GM10266 (cell line): Measurements from ENCODE around the gene VCPKMT.
A peak's percentile ranks its signal among the peaks of the same experiment; 100 is the strongest.
"Not testable (repeated sequence)": the region's sequence is repeated elsewhere in the genome, so short reads cannot be mapped to it uniquely, and the experiment has no call there.

Experiments used
- DNase-seq: peaks from one replicate; pipeline ENCODE4 v3.0.0; 2012; ENCODE audit errors: extremely low spot score
- TF ChIP-seq, protein P1 (sequence below): IDR thresholded peaks from 2 replicates; pipeline ENCODE4 v1.5.1; 2012; ENCODE audit warnings: mild to moderate bottlenecking, low read depth; ENCODE audit not compliant: control insufficient read depth, insufficient read depth; ENCODE audit errors: missing control alignments

The VCPKMT gene

DNA sequence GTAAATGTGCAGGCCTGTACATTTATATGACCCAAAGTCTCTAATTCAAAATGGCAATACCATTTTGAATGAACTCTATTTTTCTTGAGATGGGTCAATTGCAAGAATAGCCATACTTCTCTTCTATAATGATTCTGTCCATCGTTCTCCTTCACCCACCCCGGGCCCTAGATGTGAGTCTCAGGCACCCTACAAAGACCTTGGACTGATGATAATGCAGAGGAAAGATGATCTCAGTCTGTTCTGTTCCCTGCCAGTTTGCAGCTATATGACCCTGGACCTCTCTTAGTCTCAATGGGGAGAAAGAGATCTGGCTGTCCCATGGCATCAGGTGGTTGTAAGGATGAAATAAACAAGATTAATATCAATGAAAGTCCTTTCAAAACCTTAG is 30.1 kb downstream of the VCPKMT start:
- TF ChIP-seq, protein P1, sequence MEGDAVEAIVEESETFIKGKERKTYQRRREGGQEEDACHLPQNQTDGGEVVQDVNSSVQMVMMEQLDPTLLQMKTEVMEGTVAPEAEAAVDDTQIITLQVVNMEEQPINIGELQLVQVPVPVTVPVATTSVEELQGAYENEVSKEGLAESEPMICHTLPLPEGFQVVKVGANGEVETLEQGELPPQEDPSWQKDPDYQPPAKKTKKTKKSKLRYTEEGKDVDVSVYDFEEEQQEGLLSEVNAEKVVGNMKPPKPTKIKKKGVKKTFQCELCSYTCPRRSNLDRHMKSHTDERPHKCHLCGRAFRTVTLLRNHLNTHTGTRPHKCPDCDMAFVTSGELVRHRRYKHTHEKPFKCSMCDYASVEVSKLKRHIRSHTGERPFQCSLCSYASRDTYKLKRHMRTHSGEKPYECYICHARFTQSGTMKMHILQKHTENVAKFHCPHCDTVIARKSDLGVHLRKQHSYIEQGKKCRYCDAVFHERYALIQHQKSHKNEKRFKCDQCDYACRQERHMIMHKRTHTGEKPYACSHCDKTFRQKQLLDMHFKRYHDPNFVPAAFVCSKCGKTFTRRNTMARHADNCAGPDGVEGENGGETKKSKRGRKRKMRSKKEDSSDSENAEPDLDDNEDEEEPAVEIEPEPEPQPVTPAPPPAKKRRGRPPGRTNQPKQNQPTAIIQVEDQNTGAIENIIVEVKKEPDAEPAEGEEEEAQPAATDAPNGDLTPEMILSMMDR = no peak
- DNase-seq = no peak

DNA sequence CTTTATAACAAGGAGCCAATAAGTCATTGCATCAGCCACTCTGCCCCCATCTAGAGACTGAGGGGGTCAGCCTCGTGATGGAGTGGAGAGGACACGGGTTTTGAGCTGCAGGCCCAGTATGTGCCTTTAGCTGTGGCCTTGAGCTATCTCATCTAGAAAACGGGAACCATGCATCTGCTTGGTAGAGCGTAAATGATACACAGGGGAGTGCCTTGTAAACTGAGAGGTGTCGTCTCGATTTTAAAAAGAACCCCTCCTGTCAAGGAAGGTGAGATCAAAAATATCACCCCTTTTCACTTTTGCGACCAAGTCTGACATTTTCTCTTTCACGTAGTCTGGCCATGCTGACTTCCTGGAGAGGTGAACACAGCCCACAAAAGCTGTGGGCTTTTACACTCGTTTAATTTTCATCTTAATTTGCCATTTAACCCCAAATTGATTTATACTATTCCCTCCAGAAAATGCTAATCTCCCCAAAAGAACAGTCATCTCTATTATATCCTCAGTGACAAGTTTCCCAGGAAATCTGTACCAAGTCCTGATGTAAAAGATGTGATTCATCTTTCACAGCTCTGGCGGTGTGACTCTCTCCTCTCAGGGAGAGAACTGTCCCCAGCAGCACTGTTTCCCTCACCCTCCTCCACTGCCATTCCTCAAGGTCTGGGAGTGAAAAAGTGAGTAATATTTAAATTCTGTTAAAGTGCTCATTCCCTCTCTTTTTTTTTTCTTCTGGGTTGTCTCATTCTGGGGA is 30.6 kb downstream of the VCPKMT start:
- TF ChIP-seq, protein P1 = no peak
- peak; percentile 64 for DNase-seq

DNA sequence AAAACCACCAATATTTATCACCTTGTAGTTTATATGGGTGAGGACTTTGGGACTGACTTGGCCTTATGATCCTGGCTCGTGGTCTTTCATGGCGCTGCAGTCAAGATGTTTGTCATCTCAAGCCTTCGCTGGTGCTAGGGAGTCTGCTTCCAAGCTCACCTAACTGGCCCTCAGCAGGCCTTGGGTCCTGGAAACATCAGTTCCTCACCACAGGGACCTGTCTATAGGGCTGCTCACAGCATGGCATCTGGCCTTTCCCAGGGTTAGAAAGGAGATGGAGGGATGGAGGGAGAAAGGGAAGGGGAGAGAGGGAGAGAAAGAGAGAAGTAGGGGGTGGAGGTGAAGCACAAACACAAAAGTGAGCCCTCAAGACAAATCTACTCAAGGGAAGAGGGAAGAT is 31.7 kb downstream of the VCPKMT start:
- DNase-seq = no peak
- TF ChIP-seq, protein P1 = no peak

DNA sequence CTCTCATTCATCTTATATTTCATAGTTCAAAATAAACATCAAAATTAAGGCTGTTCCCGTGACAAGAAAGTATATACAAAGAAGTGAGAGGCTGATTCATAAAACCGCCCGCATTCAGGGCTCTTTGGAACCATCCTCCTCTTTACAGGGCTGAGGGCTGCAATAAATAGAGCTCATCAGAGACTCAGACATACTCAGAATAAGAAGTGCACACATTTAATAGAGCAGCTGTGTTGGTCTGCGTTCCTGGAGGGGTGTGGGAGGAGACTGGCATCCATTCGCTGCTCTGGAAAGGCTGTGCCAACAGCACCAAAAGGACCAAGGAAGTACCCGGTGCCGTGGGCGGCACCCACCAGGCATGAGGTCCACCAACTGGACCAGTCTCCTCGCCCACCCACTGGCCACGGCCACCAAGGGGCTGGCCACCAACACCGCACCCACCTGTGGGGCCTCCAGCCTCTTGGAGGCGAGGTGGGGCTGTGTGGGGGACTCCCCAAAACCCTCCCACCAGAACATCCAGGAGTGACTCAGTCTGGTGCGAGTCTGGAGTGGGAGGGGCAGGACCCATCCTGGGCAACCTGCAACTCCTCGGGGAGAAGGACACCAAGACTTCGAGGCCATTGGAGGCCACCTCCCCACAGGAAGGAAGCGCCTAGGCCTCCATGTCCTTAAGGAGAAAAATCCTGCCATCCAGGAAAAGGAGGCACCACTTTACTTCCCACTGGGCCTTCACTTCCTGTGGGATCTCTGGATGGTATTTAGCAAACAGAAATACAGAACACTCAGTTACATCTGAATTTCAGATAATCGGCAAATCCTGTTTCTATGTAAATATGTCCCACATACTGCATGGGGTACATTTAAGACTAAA is 32.7 kb downstream of the VCPKMT start:
- TF ChIP-seq, protein P1 = no peak
- no peak for DNase-seq

DNA sequence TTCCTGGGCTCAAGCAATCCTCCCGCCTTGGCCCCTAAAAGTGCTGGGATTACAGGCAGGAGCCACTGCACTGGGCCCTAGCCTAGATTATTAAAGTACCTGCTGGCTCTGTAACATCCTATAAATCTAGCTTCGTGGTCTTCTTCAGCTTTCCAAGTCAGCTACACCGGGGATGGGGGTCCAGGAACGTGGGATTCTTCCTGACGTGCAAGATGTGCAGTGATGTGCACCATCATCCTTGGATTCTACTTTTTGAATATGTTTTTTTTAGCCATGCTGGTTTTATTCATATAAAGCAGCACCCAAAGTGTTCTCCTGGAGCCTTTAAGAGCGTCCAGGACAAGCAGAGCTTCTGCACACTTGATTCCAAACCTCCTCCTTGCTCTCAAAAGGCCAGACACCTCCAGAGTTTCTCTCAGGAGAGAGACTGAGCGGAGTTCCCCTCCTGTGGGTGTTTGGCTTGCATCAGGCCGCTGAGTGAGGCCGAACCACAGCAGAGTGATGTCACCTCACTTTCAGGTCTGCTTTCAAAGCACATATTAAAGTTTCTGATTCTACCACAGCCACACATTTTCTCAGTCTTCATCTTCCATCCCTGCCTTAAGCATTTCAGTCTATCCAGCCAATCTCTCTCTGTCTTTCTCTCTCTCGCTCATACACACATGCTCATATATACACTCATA is 33.4 kb downstream of the VCPKMT start:
- peak; percentile 88 for DNase-seq
- TF ChIP-seq, protein P1 = no peak

DNA sequence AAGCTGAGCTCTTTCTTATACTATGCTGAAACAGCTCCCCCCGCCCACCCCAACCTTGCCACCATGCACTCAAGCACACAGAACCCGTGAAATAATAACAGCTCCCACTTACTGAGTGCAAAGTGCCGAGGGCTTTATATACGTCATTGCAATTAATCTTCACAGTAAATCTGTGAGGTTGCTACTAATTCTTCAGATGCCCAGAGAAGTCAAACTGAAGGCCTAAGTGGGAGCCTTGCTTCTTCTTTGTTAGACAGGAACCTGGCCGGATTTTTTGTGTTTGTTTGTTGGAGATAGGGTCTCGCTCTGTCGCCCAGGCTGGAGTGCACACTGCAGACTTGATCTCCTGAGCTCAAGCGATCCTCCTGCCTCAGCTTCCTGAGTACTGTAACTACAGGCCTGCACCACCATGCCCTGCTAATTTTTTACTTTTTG is 34.0 kb downstream of the VCPKMT start:
- TF ChIP-seq, protein P1 = no peak
- no peak for DNase-seq

DNA sequence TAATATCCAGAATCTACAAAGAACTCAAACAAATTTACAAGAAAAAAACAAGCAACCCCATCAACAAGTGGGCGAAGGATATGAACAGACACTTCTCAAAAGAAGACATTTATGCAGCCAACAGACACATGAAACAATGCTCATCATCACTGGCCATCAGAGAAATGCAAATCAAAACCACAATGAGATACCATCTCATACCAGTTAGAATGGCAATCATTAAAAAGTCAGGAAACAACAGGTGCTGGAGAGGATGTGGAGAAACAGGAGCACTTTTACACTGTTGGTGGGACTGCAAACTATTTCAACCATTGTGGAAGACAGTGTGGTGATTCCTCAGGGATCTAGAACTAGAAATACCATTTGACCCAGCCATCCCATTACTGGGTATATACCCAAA is 37.3 kb downstream of the VCPKMT start:
- DNase-seq = not testable (repeated sequence)

DNA sequence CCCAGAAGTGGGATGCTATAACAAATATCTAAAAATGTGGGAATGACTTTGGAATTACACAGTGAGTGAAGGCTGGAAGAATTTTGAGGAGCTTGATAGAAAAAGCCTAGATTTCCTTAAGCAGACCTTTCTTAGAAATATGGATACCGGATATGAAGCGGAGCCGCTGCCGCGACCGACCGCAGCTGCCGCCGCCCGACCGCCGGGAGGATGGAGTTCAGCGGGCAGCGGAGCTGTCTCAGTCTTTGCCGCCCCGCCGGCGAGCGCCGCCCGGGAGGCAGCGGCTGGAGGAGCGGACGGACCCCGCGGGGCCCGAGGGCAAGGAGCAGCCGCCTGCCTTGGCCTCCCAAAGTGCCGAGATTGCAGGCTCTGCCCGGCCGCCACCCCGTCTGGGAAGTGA is 42.7 kb downstream of the VCPKMT start:
- DNase-seq = not testable (repeated sequence)
